ENCODE results near the gene SMAD6. TPM values are rescaled to one million over a fixed set of nuclear protein-coding genes. Genes with fewer than 3 reads are reported as not detected.

SMAD6 gene
- total RNA-seq, 1 donor from 2014 or later: 62.4 TPM

DNA sequence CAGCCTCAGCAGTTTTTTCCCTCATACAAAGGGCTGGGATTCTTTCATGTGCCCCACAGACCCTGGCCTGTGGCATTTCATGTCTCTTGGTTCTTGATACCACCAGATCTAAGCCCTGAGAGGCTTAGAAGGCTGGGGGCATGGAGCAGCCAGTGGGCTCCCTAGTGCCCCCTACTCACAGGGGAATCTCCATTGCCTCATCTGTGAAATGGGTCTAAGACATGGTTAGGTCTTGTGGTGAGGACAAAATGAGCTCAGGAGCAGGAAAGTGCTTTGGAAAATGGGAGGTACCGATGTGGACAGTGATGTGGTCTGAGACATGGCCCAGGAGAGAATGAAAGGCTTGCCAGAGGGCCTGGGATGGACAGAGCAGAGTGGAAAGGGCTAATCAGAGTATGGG lies 94.3 kb downstream of the SMAD6 start:
- no peak for DNase-seq (ENCODE audit: low spot score)
- intact Hi-C loops (cut with DNase I): loop anchor here (10.0 kb wide), 1 partner anchor 48 kb away; no protein-coding TSS in a partner anchor
- ATAC-seq: no peak

- no peak for DNase-seq (ENCODE audit: low spot score)
- intact Hi-C loops (cut with DNase I): loop anchor here (10.0 kb wide), 1 partner anchor 47 kb away; no protein-coding TSS in a partner anchor
- ATAC-seq: no peak
Measured at GRCh38 chr15:66797921-66798320, 95.9 kb downstream of the SMAD6 start.

- ATAC-seq: no peak
- intact Hi-C loops (cut with DNase I): loop anchor here (10.0 kb wide), 1 partner anchor 46 kb away; no protein-coding TSS in a partner anchor
- peak; percentile 28 for DNase-seq (ENCODE audit: low spot score)
Measured at GRCh38 chr15:66798426-66799061, 96.5 kb downstream of the SMAD6 start.

DNA sequence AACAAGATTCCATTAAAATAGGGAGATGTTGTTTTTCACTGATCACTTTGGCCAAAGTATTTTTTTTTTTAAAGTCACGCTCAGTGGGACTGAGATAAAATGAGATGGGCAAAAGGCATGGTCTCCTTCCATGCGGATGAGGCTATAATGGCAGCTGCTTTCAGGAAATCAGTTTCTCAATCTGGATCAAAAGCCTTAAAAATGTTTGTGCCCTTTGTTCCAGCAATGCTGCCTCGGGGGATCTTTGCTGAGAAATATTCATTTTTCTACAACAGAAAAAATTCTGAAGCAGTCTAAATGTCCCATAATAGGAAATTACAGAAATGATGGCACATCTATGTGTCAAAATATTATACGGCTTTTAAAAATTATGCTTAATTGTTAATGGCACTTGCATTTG lies 97.2 kb downstream of the SMAD6 start:
- intact Hi-C loops (cut with DNase I): loop anchor here (10.0 kb wide), 1 partner anchor 46 kb away; no protein-coding TSS in a partner anchor
- ATAC-seq (no peak), DNase-seq (ENCODE audit: low spot score) (peak; percentile 42)

DNA sequence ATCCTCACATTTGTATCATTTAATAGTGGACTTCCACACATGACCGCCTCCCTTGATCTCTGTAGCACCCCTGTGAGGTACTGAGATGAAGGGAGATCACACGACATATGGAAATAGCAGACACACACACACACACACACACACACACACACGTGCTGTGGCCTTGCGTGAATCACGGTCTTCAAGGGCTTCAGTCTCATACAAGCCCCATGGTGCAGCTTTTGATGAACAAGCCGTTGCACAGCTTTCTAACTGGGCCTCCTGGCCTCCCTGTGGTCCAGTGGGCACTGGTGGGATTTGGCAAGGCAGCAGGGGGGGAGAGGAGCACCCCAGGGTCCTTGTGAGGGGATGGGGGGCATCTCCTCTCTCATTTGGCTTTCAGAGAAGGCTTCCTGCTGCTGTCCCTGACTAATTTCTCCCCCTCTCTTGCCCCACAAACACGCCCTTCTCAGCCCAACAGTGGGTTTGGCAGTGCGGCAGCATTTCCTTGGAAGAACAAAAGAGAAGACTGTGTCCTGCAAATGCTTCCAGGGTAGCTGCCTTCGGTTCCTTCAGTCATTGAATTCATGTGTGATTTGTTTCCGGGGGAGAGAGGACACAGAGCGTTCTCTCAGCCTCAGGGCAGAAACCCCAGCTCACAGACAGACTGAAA lies 98.7 kb downstream of the SMAD6 start:
- intact Hi-C loops (cut with DNase I): no loop called here

DNA sequence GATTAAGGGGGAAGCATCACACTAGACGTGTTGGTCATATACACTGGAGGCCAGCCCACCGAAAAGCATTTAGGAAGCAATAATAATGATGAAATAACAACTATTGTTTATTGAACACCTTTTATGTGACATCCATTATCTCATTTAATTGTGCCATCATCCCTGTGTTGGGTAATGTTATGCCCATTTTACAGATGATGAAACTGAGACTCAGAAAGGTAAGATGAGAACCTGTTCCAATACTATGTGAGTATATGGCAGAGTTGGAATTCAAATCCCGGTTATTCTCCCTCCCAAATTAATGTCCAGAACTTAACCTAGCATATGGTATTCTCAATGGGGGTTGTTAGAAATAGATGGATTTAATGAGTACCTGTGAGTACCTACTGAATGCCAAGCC lies 99.2 kb downstream of the SMAD6 start:
- DNase-seq (ENCODE audit: low spot score): no peak
- intact Hi-C loops (cut with DNase I): no loop called here
- ATAC-seq: no peak

More for the DNA sequence above, 98.7 kb downstream of the SMAD6 start:
- ATAC-seq (no peak), DNase-seq (ENCODE audit: low spot score) (peak; percentile 47)

GRCh38 chr15:66802025-66803001 lies 100.3 kb downstream of the SMAD6 start:
- ATAC-seq (peak; percentile 84), DNase-seq (ENCODE audit: low spot score) (peak; percentile 64)
- intact Hi-C loops (cut with DNase I): no loop called here

GRCh38 chr15:66803182-66803729 lies 101.2 kb downstream of the SMAD6 start:
- DNase-seq (ENCODE audit: low spot score): peak; percentile 86
- intact Hi-C loops (cut with DNase I): no loop called here
- ATAC-seq: peak; percentile 96

DNA sequence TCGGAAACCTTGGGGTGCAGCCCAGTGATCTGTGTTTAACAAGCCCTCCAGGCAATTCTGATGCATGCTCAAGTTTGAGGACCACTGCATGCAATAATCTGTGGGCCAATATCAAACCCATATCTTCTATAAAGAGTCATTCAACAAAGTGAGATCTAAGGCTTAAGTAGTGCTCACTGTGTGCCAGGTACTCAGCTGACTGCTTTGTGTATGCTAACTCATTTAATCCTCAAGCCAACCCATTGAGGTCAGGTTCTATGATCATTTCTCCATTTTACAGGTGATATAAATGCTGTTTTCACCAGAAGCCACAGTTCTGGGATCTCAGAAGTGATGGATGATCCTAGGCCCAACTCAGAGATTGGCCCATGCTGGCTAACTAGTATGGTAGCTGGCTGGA lies 101.7 kb downstream of the SMAD6 start:
- DNase-seq (ENCODE audit: low spot score): no peak
- no peak for ATAC-seq
- intact Hi-C loops (cut with DNase I): no loop called here

DNA sequence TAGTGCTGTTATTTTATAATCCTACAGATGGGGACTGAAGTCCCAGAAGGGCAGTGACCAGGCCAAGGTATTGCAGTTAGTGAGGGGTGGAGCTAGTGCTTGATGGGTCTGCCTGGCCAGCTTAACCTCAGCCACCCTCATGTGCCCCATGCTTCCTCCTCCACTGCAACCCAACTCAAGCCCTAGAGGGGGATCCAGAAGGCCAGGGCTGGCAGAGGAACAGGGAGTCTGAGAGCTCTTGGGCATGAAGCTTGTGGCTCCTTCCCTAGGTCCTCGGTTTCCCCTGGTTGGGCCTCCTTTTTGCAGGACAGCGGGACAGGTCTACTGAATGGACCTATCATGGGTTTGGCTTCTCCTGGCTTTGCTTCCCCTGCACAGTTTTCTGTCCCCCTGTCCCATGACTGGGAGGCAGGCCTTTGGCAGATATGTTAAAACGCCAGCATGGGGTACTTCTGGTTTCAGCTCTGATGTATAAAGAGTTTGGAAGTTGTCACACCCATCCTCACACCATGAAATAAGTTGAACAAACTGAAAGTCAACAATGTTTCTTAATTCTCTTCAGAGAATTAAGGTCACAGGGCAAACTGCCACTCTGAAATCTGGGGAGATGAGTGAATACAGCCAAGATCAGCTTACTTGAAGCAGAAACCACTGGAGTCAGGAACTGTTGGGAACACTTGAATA lies 103.3 kb downstream of the SMAD6 start:
- DNase-seq (ENCODE audit: low spot score) (peak; percentile 39), ATAC-seq (no peak)
- intact Hi-C loops (cut with DNase I): no loop called here

GRCh38 chr15:66808181-66808824 lies 106.3 kb downstream of the SMAD6 start:
- DNase-seq (ENCODE audit: low spot score) (peak; percentile 47), ATAC-seq (no peak)
- intact Hi-C loops (cut with DNase I): no loop called here

DNA sequence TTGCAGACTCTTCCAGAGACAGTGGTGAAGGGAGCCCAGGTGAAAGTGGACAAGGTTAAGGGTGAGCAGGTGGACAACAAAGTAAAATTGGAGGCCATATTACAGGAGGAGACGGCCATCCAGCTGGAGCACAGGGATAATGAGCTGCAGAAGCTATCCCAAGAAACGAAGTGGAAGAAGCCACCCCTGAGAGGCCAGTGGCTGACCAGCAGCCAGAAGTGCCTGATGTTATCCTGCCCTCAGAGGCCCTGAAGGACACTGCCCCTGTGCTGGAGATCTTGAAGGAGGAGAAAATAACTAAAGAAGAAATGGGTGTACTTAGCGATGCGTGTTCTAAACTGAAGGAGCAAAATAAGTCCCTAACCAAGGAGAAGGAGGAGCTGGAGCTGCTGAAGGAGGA lies 107.6 kb downstream of the SMAD6 start:
- intact Hi-C loops (cut with DNase I): no loop called here
- DNase-seq (ENCODE audit: low spot score) (peak; percentile 14), ATAC-seq (no peak)

DNA sequence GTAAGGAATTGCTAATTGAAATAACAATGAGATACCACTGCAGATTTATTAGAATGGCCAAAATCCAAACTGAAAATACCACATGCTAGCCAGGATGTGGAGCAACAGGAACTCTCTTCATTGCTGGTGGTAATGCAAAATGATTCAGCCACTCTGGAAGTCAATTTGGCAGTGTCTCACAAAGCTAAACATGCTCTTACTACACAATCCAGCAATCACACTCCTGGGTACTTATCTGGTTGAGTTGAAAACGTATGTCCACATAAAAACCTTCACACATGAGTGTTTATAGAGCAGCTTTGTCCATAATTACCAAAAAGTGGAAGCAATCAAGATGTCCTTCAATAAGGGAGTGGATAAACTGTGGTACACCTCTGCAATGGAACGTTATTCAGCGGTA lies 113.3 kb downstream of the SMAD6 start:
- intact Hi-C loops (cut with DNase I): no loop called here
- DNase-seq (ENCODE audit: low spot score) (no peak), ATAC-seq (no peak)

DNA sequence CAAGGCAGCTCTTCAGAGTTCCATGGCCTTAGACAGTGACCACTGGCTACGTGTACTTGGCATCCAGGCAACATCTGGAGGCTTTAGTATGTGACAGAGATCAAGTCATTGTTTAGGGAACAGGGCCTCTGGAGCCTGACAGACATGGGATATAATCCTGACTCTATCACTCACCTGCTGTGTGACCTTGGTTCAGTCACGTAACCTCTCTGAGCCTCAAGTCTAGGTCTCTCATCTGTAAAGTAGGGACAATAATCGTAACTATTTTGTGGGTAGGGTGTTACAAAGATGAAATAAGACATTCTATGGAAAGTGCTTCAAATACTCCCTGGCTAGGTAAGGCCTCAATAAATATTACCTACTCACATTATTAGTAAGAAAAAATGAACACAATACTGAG lies 114.2 kb downstream of the SMAD6 start:
- no peak for ATAC-seq
- intact Hi-C loops (cut with DNase I): no loop called here
- DNase-seq (ENCODE audit: low spot score): no peak

DNA sequence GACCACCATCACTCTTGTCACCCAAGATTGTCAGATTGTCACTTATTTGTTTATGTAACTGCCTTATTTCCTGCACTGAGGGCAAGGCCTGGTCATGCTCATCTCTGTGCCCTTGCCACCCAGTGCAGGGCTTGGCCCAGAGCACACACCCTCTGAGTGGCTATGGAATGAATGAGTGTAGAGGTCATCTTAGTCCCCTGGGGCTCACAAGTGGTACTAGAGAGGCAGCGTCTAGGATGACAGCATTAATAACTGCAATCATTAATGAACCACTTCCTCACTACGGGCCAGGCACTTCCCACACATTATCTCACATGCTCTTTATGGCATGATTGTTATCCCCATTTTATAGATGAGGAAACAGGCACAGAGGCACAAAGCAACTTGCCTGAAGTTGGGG lies 117.0 kb downstream of the SMAD6 start:
- intact Hi-C loops (cut with DNase I): no loop called here
- ATAC-seq: no peak
- no peak for DNase-seq (ENCODE audit: low spot score)

DNA sequence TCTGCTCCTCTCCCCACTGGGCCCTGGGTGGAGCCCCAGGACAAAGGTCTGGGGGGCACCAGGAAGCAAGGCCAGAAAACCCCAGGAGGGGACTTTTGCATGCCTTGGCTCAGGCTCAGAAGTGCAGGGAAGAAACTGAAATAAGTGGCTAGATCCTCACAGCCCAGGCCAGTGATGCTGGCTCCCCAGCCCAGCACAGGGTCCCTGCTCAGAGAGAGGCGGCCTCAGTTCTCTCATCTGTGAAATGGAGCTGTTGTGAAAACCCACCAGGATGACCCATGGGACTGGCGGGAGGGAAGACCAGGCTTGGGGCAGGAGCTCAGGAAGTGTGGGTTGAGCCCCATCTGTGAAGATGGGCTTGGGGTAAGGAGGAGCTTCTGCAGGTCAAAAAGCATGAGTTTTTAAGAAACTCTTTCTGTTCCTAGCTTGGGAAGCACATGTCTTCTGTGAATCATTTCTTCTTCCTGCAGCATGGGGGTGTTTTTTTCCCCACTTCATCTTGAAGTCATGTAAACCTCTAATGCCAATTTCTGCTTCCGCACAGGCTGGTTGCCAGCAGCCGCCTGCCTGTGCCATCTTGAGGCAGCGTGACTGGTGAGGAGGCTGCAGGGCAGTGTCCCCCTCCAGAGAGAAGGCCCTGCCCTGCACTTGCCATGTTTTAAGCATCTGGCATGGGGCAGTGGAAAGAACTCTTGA lies 118.6 kb downstream of the SMAD6 start:
- intact Hi-C loops (cut with DNase I): no loop called here
- peak; percentile 50 for DNase-seq (ENCODE audit: low spot score)

GRCh38 chr15:66821307-66821706 lies 119.3 kb downstream of the SMAD6 start:
- intact Hi-C loops (cut with DNase I): no loop called here
- DNase-seq (ENCODE audit: low spot score): peak; percentile 30
- peak; percentile 11 for ATAC-seq

More for the DNA sequence above, 118.6 kb downstream of the SMAD6 start:
- no peak for ATAC-seq

- intact Hi-C loops (cut with DNase I): no loop called here
- DNase-seq (ENCODE audit: low spot score) (peak; percentile 47), ATAC-seq (no peak)
Measured at GRCh38 chr15:66822114-66822513, 120.1 kb downstream of the SMAD6 start.

Measured in sciatic nerve (tissue), 2 donors.